GM21423 (cell line): ENCODE results near the gene FSD1L.

Source experiments
- ATAC-seq: cut with Tn5 transposase; IDR thresholded peaks from one replicate; pipeline ENCODE4 v1.9.1; 2021; ENCODE audit warnings: mild to moderate bottlenecking, moderate library complexity; ENCODE audit not compliant: unreplicated experiment

Gene FSD1L

GRCh38 chr9:105435453-105435852 is 12.4 kb upstream of the FSD1L start:
- no peak for ATAC-seq

DNA sequence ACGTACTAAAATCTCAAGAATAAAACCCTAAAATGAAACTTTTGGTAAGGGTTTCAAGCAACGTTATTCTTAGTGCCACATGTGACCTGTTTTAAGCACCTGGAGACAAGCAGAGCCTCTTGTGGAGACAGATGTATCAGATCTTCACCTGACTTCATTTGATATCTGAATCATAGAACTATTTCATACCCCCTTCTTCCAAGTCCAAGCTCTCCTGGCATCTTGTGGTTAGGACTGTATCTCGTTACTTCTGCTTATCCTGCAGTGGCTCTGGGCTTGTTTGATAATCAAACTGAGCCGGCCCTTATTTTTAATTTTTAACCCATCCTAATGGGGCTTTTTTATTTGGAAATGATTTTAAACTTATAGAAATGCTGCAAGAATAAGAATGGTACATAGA is 11.1 kb upstream of the FSD1L start:
- ATAC-seq: no peak

DNA sequence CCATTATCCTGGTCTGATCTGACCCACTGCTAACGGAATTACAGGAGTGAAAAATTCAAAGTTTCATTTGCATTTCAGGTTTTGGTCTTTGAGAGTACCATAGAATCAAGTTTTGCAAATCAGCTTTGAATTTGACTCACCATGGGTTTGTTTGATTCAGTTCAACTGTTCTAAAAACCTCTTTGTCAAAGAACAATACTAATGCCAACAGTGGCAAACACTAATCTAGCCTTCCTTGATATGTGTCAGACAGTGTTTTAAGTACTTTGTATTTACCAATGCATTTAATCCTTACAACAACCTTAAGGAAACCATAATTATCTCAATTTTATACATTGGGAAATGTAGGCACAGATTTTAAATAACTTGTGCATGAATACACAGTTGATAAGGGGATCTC is 10.1 kb upstream of the FSD1L start:
- no peak for ATAC-seq

DNA sequence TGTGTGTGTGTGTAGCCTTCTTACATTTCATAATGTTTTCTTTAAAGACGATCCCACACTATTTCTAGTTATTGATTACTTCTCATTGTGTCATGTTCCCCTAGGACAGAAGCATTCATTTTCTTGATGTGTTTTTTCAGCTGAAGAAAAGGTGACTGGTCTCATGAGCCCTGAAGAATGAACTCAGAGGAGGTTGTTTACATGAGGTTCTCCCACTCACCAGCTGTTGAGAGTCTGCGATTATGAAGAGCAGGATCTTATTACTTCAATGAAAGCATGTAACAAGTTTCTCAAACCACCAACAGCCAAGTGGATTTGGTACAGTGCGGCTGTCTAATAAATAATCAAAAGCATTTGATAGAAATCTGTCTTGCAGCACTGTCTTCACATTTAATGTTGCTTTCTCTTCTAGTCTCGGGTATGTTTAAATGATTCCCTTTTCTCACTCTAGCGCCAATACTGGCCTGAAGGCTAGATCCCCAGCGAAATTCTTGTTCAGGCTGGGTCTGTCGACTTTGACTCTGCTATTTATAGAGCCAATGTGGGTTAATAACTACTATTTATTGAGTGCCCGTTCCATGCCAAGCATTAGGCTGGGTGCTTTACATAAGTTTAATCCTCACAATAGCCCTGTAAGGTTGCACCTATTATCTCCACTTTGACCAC is 9.6 kb upstream of the FSD1L start:
- ATAC-seq: no peak

GRCh38 chr9:105439428-105439827 is 8.4 kb upstream of the FSD1L start:
- no peak for ATAC-seq

DNA sequence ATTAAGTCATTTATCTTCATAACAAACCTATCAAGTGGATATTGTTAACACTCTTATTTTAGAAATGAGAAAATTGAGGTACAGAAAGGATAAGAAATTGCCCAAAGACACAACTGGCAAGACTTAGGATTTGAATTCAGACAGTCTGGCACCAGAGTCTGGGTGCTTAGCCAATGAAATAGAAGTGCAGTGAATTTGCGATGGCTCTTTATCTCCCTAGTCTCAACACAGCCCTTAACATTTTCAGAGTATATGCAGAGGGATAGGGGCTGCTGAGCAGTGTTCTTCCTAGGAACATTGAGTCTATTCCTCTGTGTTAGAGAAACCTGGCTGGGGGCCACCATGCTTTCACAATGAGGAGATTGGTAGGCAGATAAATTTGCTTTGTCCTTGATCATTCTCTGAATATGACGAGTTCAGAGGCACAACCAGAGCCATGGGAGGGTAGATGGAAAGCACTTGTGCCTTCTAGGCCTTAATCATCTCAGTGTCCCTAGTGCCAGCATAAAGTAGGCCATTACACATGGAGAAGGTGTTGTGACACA is 6.1 kb upstream of the FSD1L start:
- ATAC-seq: no peak

GRCh38 chr9:105443121-105443520 is 4.7 kb upstream of the FSD1L start:
- no peak for ATAC-seq

DNA sequence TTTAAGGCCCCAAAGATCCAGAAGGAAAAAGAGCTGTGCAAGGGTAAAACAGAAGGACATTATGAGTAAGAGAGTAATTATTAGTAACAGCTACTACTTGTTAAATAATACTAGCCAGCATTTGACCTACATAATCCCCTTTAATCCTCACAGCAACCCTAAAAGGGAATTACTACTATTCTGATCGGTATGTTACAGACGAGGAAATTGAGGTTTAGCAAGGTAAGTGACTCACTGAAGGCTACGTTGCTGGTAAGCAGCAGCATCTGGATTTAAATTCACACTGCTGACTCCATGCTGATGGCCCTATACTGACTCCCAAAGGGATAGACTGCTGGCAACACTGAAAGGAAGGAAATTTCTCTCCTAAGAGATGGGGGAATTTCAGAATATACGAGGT is 3.7 kb upstream of the FSD1L start:
- ATAC-seq: no peak

GRCh38 chr9:105445203-105445881 is 2.5 kb upstream of the FSD1L start:
- ATAC-seq: no peak

- no peak for ATAC-seq
Observed at GRCh38 chr9:105447386-105447813, 434 bp upstream of the FSD1L start.

GRCh38 chr9:105449081-105449480 is 1.2 kb downstream of the FSD1L start:
- no peak for ATAC-seq

DNA sequence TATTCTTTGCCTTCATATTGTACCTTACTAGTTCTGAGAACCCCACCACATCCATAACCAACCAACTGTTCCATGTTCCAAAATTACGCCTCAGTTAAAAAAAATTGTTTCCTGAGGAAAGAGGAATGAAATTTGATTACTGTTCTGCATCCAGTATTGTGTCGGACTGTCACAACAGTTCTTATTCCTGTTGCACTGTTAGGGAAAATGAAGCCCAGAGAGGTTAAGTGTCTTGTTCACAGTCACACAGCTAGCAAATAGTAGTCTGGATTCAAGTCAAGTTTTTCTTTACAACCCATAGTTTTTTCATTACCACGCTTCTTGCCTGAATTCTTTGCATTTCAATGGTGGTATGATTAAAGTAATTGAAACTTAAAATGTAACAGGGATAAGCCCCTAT is 4.4 kb downstream of the FSD1L start:
- no peak for ATAC-seq

- no peak for ATAC-seq
Observed at GRCh38 chr9:105455836-105456475, 8.1 kb downstream of the FSD1L start.

DNA sequence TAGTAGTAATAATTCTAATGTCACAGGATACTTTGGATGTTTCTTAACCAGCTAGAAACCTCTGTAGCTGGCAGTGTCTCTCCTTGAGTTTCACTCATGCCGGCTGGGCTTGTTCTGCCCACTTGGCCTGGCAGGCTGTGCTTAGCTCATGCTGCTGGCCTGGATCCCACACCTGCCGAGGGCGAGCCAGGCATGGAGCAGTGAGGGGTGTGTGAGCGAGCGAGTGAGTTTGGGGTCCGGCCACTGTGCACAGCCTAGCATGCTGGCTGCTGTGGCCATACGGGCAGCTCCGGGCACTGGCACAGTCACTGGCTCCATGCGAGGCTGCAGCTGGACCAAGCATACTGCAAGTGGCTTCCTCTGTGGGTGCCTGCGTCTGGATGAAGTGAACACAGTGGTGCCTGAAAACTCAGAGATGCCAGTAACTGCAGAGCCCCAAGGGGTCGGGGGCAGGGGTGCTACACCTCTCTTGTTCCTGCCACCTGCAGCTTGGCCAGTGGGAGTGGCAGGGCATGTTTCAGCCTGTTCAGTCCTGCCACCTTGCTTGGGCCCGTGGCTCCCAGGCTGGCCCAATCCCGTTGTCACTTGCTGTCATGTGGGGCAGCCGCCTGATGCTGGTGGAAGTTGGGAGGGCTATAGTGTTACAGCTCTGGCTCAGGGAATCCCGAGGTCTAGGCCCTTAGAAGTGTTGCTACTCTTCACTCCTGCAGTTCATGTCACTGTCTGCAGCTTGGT is 9.9 kb downstream of the FSD1L start:
- ATAC-seq: no peak

DNA sequence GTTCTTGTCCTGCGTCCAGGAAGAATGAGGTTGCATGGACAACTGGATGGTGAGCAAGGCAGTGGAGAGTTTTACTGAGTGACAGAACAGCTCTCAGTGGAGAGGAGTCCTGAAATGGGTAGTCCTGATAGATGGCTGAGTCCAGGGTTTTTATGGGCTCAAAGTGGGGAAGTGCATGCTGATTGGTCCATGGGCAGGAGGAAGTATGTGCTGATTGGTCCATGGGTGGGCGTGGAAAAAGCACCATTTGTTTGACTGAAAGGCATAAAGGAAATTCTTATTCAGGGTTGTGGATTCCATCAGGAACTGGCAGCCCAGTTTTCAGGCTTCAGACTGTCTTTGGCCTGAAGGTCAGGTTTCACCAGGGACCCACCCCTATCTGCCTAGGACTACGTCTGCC is 10.6 kb downstream of the FSD1L start:
- no peak for ATAC-seq

- no peak for ATAC-seq
Observed at GRCh38 chr9:105459336-105459735, 11.5 kb downstream of the FSD1L start.

DNA sequence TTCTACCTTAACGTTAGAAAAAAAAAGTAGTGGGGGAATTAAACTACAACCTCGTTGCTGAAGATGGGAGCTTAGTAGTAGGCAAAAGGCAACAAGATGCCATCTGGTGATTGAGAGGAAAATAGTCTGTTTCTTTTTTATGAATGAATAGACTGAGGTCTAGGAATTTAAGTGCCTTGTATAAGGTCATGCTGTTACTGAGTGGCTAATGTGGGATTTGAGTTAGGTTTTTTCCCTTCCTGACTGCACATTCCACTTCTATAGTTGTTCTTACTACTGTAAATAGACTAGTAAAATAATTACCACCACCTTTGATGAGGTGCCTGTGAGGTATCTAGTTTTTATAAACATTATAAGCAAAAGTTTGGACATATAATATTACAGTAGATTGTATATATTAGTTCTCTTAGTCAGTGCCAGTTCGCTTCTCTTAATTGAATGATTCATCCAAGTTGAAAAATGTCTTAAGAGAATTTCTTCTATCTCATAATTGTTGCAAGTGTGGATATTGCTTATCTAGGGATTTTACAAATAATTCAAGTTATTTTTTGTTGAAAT is 19.1 kb downstream of the FSD1L start:
- no peak for ATAC-seq

DNA sequence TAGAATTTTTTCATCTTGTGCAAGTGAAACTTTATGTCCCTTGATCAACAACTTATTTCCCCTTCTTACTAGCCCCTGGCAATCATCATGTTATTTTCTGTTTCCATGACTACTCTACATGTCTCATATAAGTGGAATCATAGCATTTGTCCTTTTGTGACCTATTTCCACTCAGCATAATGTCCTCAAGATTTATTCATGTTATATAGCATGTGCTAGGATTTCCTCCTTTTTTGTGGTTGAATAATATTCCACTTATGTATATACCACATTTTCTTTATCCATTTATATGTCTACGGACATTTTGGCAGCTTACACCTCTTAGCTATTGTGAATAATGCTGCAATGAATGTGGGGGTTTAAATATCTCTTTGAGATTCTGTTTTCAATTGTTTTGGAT is 21.0 kb downstream of the FSD1L start:
- no peak for ATAC-seq

DNA sequence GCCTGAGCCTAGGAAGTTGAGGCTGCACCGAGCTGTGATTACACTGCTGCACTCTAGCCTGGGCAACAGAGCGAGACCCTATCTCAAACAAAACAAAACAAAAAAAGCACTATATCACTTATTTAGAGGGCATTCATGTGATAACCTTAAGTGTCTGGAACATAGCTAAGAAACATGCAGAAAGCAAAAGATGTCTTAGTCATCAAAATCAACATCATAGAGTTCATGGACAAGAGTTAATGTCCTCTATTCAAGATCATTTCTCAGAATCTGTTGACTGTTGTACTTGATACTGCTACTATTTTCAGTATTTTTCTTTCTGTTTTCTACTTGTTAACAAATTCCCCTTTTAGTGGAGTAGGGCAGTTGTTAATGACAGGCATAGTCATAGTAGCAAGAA is 25.4 kb downstream of the FSD1L start:
- ATAC-seq: no peak

DNA sequence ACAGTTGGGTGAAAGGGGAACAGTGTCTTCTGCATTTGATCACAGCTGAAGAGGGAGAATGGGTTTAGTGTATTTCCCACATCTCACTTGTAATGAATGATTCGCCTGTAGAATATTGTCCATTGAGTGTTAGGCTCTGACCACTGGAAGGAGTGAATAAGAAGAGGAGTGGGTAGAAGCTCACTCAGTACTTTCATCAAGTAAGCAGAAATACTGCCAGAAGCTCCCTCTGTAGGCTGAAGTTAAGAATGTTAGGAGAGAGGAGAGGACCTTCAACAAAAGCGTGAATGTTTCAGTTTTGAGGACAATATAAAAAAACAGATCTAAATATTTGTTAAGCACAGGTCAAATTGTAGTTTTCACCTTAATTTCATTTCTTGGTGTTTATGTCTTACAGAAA is 27.5 kb downstream of the FSD1L start:
- no peak for ATAC-seq

DNA sequence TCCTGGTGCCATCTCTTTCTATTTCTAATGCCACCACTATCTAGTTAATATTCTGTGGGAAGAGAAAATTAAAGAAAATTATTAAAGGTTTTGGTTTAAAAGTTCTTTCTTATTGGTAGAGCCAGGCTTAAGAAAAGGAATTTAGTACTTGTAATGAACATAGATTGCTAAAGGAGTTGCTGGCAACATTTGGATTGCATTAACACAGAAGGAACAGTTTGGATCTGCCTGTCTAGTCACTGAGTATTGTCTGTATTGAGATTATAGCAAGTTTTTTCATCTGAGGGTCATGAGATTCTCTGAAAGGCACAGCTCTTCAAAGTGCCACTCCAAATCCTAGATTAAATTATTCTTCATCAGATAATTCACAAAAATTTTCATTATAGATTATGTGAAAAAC is 32.0 kb downstream of the FSD1L start:
- ATAC-seq: no peak
